GM03348 (cell line): ENCODE data around the gene SCYL3.
A peak's percentile ranks its signal among the peaks of the same experiment; 100 is the strongest.
"Not testable (repeated sequence)": the region's sequence is repeated elsewhere in the genome, so short reads cannot be mapped to it uniquely, and the experiment has no call there.

Experiments
- DNase-seq: peaks from one replicate; pipeline ENCODE4 v3.0.0; 2012; ENCODE audit warnings: low spot score

The SCYL3 gene

DNA sequence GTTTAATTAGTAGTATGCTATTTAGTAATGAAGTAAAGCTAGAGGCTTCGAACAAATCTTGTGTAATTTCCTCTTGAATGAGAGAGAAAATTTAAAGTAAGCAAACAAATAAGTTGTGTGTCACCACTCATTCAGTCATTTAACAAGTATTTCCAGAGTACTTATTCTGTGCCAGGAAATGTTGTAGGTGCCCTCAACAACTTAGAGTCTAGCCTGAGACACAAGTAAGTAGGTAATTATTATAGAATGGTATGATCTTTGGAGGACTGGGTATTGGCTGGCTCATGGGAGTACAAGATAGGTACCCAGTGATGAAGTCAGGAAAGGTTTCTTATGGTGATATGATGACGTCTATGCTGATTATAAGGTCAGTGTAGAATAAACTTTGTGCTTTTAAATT, 81.6 kb downstream of the SCYL3 start:
- DNase-seq = no peak

- DNase-seq = not testable (repeated sequence)
Observed at GRCh38 chr1:169811418-169812035, 82.2 kb downstream of the SCYL3 start.

GRCh38 chr1:169809370-169810095, 84.2 kb downstream of the SCYL3 start:
- DNase-seq = peak; percentile 65

DNA sequence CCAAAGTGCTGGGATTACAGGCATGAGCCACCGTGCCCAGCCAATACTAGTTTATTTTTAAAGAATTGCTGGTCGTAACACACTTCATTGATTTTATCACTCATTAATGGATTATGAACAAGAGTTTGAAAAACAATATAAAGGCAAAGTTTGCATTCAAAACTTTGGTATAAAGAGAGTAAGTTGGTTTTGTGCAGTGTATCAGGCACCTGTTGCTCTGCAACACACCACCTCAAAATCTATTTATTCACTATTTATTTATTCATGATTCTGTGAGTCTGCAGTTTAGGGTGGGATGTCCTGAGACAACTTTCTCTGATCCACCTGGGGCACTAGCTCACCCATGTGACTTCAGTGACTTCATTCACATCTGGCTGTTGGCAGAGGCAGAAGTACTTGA, 88.8 kb downstream of the SCYL3 start:
- no peak for DNase-seq

DNA sequence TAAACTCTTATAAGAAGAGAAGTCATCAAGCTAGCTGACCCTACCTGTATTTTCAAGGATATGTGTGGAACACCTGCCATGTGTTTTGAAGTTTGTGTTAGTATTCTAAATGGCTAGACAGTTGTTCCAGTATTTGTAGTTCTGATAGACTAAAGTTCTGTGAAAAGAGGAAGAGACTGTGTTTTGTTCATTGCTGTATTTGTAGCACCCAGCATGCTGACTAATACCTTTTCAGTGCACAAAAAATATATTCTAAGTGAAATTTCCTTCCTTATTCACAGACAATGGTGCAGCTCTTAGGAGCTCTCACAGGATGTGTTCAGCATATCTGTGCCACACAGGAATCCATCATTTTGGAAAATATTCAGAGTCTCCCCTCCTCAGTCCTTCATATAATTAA, 90.8 kb downstream of the SCYL3 start:
- DNase-seq = no peak
